ENCODE measurements around the gene PLXNA4. TPM values are rescaled to one million over a fixed set of nuclear protein-coding genes. Genes with fewer than 3 reads are reported as not detected.

The PLXNA4 gene
- total RNA-seq, 1 experiment from 2014 or later = 11.2 TPM

DNA sequence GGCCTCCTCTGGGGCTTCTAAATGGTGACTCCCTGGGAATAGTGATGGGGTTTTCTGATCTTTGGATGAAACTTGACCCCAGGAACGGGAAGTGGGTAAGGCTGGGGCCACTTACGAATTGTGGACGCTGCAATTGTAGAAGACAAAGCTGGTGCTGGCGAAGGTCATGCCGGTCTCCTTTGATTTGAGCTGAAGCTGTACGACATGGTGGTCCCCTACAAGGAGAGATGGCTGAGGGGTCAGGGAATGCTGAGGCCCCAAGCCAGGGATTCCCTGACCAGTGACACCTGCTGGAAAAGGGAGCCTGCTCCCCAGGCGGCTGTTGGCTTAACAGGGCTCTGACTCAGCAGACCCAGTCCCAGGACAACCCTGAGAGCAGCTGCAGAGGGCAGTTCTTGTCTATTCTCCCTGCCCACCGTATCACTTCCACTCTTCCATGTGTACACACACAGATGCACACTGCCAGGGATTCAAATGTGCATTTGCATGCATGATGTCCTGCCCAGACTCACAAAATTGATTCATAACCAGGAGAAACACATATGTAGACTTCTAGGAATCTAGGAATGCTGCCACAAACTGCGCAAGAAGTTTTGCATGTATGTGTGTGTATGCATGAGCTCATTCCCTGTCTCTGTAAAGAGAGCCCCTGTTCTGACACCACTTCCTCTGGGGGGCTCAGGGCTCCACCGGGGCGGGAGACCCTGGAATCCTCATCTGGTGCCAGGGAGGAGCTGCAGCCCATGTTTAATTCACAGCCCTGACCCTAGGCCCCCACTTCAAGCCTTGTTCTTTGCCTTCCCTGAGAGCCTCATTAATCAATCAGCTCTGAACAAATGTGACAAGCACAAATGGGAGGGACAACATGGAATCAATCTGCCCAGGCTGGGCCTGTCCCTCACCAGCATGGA is 350.0 kb downstream of the PLXNA4 start:
- H3K27ac ChIP-seq = 0 out of 2 replicates have a peak overlapping the region, but pooled peaks have one; percentile 6
- no peaks in the 10 kb centered on the region for H3K27me3 ChIP-seq
- H3K36me3 ChIP-seq = no peaks in the 10 kb centered on the region
- H3K4me1 ChIP-seq = peaks cover 14% of the 10 kb centered on the region
- peak; percentile 56 to 61 for DNase-seq
- H3K9me3 ChIP-seq (replicated peaks) = no peaks in the 10 kb centered on the region
- no peak overlapping the region for H3K4me3 ChIP-seq

DNA sequence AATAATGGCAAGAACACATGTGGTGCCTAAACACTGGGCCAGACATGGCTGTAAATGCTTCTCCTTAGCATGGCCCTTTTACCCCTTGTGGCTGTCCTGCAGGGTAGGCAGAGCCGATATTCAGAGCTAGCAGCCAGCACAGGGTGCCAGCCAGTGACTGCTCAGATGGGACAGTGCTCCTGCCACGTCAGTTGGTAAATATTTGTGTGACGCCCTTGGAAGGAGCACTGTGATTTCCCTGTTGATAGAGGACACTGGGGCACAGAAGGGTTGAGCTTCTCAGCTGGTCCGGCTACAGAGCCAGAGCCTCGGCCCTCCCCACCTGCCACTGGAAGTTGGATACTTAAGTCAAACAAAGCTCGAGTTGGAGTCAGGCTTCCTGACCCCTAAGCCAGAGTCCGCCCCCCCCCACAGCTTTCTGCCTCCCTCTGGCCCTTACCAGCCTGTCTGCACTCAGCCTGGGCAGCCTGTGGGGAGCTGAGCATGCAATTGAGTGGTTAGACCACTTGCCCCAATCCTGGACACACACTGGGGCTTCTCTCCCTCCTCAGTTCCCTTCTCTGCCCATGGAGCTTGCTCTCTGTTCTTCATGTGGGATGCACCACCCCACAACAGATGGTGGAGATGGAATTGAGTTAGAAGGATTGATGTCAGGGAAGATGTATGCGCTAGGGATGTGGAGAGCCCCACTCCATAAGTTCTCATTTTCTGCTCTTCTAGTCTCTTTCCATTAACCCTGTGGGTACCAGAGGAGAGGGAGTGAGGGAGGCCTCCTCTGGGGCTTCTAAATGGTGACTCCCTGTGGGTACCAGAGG is 350.8 kb downstream of the PLXNA4 start:
- H3K9me3 ChIP-seq (replicated peaks) = no peaks in the 10 kb centered on the region
- no peaks in the 10 kb centered on the region for H3K27me3 ChIP-seq
- no peak overlapping the region for H3K4me3 ChIP-seq
- H3K27ac ChIP-seq = no peak overlapping the region
- DNase-seq = peak in 1 of 2 experiments; percentile 8
- H3K4me1 ChIP-seq = peaks cover 14% of the 10 kb centered on the region
- no peaks in the 10 kb centered on the region for H3K36me3 ChIP-seq

DNA sequence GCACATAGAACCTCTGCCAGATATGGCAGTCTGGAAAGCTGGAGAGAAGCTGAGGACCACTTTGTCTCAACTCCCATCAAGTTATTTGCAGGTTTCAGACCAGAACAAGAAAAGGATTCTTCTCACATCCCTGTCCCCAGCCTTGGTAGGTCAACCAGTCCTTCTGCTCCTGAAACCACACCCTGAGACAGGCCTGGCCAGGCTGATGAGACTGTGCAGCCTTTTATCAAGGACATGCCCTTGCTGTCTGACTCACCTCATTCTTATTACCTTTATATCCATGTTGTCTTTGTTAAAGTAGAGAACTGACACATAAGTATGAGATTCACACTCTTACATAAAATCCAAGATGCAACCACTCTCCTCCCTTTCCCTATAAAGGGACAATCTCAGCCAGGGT is 354.9 kb downstream of the PLXNA4 start:
- Histone ChIP-seq H3K4me3 (no peak overlapping the region), H3K4me1 (peaks cover 6% of the 10 kb centered on the region; the same call in 1 of the 2 replicates), H3K9me3 (replicated peaks) (no peaks in the 10 kb centered on the region), H3K27me3 (no peaks in the 10 kb centered on the region), H3K36me3 (no peaks in the 10 kb centered on the region), H3K27ac (no peak overlapping the region)
- no peak for DNase-seq

DNA sequence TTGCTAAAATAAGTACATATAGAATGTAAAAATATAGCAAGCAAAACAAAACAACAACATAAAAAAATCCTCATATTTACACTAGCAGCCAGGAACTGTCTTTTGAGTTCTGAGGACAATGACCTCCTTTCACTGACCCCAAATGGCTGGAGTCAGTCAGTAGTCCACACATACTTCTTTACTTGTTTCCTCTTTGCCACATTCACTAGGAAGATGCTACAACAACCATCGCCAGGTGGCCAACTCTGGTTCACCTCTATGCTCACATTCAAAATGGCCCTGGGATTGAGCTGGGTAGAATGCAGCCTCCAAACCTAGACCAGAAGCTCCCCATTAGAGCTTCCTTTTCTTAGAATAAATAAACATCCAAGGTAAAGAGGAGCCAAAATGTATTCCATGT is 356.2 kb downstream of the PLXNA4 start:
- H3K27me3 ChIP-seq = no peaks in the 10 kb centered on the region
- H3K36me3 ChIP-seq = no peaks in the 10 kb centered on the region
- H3K4me1 ChIP-seq = no peaks in the 10 kb centered on the region
- no peak overlapping the region for H3K4me3 ChIP-seq
- H3K9me3 ChIP-seq (replicated peaks) = no peaks in the 10 kb centered on the region
- DNase-seq = no peak
- H3K27ac ChIP-seq = no peak overlapping the region

DNA sequence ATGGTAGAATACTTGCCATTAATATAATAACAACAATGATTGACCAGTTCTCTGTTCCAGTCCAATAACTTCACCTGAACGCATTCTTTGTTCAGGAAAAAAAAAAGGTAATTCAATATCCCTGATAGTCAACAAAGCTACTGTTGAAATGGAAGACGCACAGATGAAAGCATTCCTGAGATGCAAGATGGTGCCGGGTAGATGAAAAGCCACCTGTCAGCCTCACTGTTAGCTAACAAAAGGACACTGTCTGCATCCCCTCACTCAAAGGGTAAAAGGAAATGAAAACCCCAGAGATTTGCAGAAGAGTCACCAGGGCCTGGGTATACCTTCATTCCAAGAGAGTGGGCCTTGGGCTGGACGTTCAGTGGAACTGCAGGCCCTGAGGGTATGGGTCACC is 357.4 kb downstream of the PLXNA4 start:
- no peaks in the 10 kb centered on the region for H3K27me3 ChIP-seq
- no peaks in the 10 kb centered on the region for H3K36me3 ChIP-seq
- no peak overlapping the region for H3K27ac ChIP-seq
- no peaks in the 10 kb centered on the region for H3K9me3 ChIP-seq (replicated peaks)
- peak; percentile 18 to 50 for DNase-seq
- no peak overlapping the region for H3K4me3 ChIP-seq
- H3K4me1 ChIP-seq = no peaks in the 10 kb centered on the region

DNA sequence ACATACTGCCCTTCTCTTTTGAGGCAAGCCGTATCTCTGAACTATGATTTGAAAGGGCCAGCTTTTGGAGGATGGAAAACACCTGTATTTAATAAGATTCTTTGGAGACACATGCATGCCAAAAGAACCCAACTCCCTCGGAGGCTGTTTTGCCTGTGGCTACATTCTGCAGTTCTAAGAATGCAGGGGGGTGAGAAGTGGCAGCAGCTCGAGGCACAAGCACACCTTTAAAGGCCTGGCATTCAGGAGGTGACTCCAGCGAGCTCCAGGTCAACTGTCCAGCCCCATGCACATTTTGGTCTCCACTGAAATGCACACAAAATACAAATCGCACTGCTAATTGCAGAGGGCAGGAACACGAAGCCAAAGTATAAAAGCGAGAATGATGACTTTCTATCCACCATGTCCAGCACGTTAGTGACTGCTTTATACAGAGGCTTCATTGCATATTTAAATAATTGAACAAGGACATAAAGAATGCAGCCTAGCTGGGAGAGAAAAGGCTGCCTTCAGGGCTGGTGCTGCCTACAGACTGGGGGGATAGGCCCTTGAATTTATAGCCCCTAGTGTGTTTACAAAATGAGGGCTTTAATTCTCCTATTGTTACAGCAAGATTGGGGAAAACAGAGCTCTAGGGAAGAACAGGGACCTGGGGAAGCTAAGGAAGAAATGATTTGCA is 359.3 kb downstream of the PLXNA4 start:
- H3K36me3 ChIP-seq = no peaks in the 10 kb centered on the region
- no peaks in the 10 kb centered on the region for H3K4me1 ChIP-seq
- H3K9me3 ChIP-seq (replicated peaks) = no peaks in the 10 kb centered on the region
- DNase-seq = no peak
- no peaks in the 10 kb centered on the region for H3K27me3 ChIP-seq
- no peak overlapping the region for H3K4me3 ChIP-seq
- no peak overlapping the region for H3K27ac ChIP-seq

DNA sequence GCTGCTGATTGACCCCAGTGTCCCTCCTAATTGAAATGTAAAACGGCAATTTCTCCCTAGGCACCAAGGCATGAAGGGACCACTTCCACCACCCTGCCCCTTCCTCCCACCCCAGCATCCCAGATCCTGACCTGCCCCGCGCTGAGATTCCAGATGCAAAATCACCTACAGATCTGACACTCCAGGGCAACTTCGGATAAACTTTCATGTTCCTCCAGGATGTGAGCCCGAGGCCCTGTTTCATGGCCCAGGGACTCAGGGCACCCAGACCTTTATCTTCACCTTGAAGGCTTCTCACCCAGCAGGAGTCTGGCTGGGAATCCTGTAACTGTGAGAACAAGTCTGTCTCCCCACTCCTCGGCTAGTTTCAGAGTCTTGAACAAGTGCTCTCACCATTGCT is 361.8 kb downstream of the PLXNA4 start:
- H3K4me3 ChIP-seq = no peak overlapping the region
- no peaks in the 10 kb centered on the region for H3K9me3 ChIP-seq (replicated peaks)
- H3K36me3 ChIP-seq = no peaks in the 10 kb centered on the region
- no peak overlapping the region for H3K27ac ChIP-seq
- DNase-seq = no peak
- no peaks in the 10 kb centered on the region for H3K27me3 ChIP-seq
- no peaks in the 10 kb centered on the region for H3K4me1 ChIP-seq

DNA sequence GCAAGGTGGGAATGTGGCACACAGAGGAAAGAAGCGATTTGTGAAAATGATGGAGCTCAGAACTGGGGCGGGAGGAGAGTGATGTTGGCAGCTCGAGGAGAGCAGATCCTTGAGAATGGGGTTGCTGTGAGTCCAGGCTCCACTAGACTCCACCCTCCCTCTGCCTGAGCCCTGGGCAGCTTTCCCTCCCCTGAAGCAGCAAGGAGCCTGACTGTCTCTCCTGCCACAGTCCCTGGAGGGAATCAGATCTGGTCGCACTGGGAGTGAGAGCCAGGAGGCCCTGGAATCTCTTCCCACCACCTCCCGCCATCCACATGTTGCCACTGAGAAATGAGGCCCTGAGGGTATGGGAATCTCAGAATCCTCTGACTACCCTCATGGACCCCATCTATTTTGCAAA is 362.7 kb downstream of the PLXNA4 start:
- Histone ChIP-seq H3K4me3 (no peak overlapping the region), H3K4me1 (no peaks in the 10 kb centered on the region), H3K9me3 (replicated peaks) (no peaks in the 10 kb centered on the region), H3K27ac (no peak overlapping the region), H3K27me3 (no peaks in the 10 kb centered on the region), H3K36me3 (no peaks in the 10 kb centered on the region)
- DNase-seq = no peak

DNA sequence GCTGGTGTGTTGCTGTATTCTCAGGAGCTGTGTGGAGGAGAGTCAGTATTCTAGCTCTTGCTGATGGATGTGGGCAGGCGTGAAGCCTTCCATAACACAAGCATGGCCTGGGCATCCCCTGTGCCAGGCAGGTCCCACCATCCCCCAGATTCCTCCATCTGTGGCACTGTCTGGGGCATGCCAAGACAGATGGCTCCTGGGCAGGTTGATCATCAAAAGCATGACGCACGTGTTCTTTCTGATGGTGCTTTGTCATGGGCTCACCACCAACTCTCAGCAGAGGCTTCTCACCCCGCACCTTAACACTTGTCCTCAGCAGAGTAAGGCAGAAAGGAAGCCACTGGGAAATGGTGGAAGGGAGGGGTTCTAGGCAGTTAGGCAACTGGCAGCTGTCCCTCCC is 364.3 kb downstream of the PLXNA4 start:
- no peaks in the 10 kb centered on the region for H3K4me1 ChIP-seq
- no peak for DNase-seq

DNA sequence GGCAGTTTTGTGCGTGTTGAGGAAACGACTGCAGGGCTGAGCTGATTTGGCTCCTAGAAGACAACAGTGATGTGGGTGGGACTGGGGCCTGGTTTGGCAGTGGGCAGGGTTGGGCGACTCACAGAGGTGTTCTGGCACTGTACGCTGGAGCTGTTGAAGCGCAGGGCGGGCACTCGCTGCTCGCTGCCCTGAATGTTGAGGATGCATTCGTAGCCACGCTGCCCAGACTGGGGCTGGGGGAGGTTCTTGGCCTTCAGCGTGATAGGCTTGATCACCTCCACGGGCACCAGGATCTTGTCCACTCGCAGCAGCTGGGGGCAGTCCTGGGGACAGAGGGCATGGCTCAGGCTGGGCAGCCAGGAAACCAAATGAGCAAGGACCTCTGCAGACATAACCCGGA is 365.4 kb downstream of the PLXNA4 start:
- H3K4me1 ChIP-seq = no peaks in the 10 kb centered on the region
- DNase-seq = no peak
- H3K36me3 ChIP-seq = no peaks in the 10 kb centered on the region
- no peak overlapping the region for H3K4me3 ChIP-seq
- no peaks in the 10 kb centered on the region for H3K9me3 ChIP-seq (replicated peaks)
- no peak overlapping the region for H3K27ac ChIP-seq
- no peaks in the 10 kb centered on the region for H3K27me3 ChIP-seq

More for the DNA sequence above, 364.3 kb downstream of the PLXNA4 start:
- H3K27me3 ChIP-seq = no peaks in the 10 kb centered on the region
- H3K36me3 ChIP-seq = no peaks in the 10 kb centered on the region
- no peaks in the 10 kb centered on the region for H3K9me3 ChIP-seq (replicated peaks)
- no peak overlapping the region for H3K27ac ChIP-seq
- no peak overlapping the region for H3K4me3 ChIP-seq

DNA sequence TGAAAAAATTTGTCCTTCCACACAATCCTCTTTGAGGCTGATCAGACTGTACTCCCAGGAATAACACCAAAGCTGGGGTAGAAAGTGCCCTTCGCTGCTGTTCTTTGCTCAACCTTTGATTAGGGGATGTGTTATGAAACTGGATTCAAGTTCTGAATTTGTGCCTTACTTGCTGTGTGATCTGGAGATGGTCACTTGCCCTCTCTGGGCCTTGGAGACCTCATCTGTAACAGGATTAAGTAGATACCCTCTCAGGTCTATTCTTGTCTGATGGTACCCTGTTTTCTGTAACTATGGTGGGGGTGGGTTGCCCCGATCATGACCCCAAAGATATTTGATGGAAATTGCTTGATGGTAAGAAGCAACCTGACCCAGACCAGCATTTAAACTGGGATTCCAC is 368.5 kb downstream of the PLXNA4 start:
- H3K4me1 ChIP-seq = no peaks in the 10 kb centered on the region
- no peaks in the 10 kb centered on the region for H3K9me3 ChIP-seq (replicated peaks)
- no peak overlapping the region for H3K27ac ChIP-seq
- H3K27me3 ChIP-seq = no peaks in the 10 kb centered on the region
- H3K36me3 ChIP-seq = no peaks in the 10 kb centered on the region
- no peak for DNase-seq
- H3K4me3 ChIP-seq = no peak overlapping the region

DNA sequence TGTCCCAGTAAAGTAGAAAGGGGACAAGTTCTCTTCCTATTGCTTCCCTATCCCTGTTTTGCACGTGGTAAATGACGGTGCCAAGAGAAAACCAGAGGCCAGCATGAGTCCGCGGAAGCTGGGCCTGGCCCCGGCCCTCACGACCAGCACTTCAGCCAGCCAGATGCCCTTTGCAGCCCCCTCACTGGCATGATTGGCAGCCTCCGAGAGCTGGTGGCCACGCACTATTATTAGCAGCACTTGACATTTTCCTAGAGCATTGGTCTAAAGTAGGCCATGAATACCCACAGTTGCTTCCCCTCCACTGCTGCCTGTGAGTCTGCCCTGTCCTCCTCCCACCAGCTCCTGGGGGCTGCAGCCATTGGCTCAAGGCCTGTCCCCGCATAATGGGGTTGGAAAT is 369.1 kb downstream of the PLXNA4 start:
- Histone ChIP-seq H3K27me3 (no peaks in the 10 kb centered on the region), H3K9me3 (replicated peaks) (no peaks in the 10 kb centered on the region), H3K4me1 (no peaks in the 10 kb centered on the region), H3K4me3 (no peak overlapping the region), H3K27ac (no peak overlapping the region), H3K36me3 (no peaks in the 10 kb centered on the region)
- DNase-seq = no peak

DNA sequence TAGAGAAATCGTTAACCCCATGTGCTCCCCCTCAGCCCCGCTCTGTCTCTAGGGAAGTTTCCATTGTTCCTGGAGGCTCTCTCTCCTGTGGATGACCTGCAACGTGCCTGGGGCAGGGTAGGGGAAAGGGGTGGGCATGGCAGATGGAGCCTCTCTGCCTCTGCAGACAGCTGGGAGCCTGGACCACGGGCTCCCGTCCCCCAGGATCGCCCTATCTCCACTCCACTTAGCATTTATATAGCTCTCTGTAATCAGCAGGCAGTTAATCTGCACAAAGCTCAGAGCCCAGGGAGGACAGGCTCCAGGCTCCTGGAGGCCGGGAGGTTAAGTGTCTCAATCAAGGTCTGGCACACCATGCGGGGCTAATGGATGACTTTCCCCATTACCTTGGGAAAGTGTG is 369.7 kb downstream of the PLXNA4 start:
- Histone ChIP-seq H3K27me3 (no peaks in the 10 kb centered on the region), H3K4me1 (no peaks in the 10 kb centered on the region), H3K27ac (no peak overlapping the region), H3K4me3 (no peak overlapping the region), H3K9me3 (replicated peaks) (no peaks in the 10 kb centered on the region), H3K36me3 (no peaks in the 10 kb centered on the region)
- no peak for DNase-seq

DNA sequence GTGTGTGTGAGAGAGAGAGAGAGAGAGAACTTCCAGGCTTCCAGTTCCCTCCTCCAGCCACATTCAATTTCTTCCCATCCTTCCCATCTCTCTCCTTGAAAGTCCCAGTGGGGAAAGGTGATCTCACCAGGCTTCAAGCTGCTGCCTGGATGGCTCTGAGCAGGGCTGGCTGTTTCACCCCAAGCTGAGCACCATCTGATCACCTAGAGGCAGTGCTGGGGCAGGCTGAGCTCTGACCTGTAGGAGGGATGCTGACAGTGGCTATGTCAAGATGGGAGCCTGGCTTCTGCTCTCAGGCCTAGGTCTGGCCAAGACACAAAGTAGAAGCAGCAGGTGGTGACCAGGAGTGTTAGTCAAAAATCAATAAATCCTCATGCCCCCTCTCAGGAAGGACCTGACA is 370.8 kb downstream of the PLXNA4 start:
- Histone ChIP-seq H3K27ac (no peak overlapping the region), H3K36me3 (no peaks in the 10 kb centered on the region), H3K9me3 (replicated peaks) (no peaks in the 10 kb centered on the region), H3K4me1 (no peaks in the 10 kb centered on the region), H3K27me3 (no peaks in the 10 kb centered on the region), H3K4me3 (no peak overlapping the region)
- DNase-seq = no peak

DNA sequence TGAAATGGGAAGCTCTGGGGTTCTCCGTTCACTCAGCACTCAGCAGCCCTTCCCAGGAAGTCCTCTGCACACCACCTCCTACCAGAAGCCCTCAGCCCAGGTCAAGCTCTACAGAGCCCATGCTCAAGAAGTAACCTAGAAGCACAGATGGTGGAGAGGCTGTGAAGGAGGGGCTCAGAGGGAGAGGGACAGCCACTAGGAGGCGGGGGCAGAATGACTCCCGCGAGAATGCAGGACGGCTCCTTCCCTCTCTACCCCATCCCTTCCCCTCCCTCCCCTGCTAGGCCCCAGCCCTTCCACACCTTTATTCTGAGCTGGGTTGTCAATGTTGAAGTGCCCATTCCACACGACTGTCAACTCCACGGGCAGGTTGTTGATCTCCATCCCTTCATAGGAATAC is 373.2 kb downstream of the PLXNA4 start:
- Histone ChIP-seq H3K27ac (no peak overlapping the region), H3K4me3 (no peak overlapping the region), H3K36me3 (no peaks in the 10 kb centered on the region), H3K27me3 (no peaks in the 10 kb centered on the region), H3K4me1 (no peaks in the 10 kb centered on the region), H3K9me3 (replicated peaks) (no peaks in the 10 kb centered on the region)
- no peak for DNase-seq
